D721Med (cell line): ENCODE results near the gene NUP160.

Source experiments
- DNase-seq: peaks from one replicate; pipeline ENCODE4 v3.0.0; 2011; ENCODE audit warnings: low spot score; ENCODE audit not compliant: insufficient read length
- FAIRE-seq: peaks from 2 replicates; lab custom pipeline; 2011; peaks lifted over from hg19 to GRCh38; lab: Jason Lieb, UNC
- TF ChIP-seq, protein P1 (sequence below): IDR thresholded peaks from 2 replicates; pipeline ENCODE4 v1.5.1; 2012; ENCODE audit warnings: mild to moderate bottlenecking, control low read depth; ENCODE audit not compliant: insufficient read depth; ENCODE audit errors: missing control alignments

The NUP160 gene

GRCh38 chr11:47864901-47865300 is 16.8 kb upstream of the NUP160 start:
- TF ChIP-seq, protein P1, sequence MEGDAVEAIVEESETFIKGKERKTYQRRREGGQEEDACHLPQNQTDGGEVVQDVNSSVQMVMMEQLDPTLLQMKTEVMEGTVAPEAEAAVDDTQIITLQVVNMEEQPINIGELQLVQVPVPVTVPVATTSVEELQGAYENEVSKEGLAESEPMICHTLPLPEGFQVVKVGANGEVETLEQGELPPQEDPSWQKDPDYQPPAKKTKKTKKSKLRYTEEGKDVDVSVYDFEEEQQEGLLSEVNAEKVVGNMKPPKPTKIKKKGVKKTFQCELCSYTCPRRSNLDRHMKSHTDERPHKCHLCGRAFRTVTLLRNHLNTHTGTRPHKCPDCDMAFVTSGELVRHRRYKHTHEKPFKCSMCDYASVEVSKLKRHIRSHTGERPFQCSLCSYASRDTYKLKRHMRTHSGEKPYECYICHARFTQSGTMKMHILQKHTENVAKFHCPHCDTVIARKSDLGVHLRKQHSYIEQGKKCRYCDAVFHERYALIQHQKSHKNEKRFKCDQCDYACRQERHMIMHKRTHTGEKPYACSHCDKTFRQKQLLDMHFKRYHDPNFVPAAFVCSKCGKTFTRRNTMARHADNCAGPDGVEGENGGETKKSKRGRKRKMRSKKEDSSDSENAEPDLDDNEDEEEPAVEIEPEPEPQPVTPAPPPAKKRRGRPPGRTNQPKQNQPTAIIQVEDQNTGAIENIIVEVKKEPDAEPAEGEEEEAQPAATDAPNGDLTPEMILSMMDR: no peak
- FAIRE-seq (no peak), DNase-seq (no peak)

GRCh38 chr11:47863898-47864430 is 15.8 kb upstream of the NUP160 start:
- TF ChIP-seq, protein P1: no peak
- DNase-seq (no peak), FAIRE-seq (no peak)

- no peak for DNase-seq
- TF ChIP-seq, protein P1: no peak
- FAIRE-seq: no peak
Observed at GRCh38 chr11:47863189-47863897, 15.2 kb upstream of the NUP160 start.

DNA sequence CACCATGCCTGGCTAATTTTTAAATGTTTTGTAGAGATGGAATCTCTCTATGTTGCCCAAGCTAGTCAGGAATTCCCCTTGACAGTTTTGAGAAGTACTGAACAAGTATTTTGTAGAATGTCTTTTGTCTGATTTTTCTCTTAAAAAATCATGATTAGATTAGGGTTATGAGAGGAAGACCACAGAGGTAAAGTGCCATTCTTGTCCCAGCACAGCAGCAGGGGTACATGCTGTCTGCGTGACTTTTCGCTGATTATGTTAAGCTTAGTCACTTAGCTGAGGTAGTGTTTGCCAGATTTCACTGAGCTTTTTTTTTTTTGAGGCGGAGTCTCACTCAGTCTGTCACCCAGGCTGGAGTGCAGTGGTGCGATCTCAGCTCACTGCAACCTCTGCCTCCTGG is 13.6 kb upstream of the NUP160 start:
- FAIRE-seq (no peak), DNase-seq (no peak)
- TF ChIP-seq, protein P1: no peak

GRCh38 chr11:47860536-47860935 is 12.4 kb upstream of the NUP160 start:
- TF ChIP-seq, protein P1: no peak
- FAIRE-seq (no peak), DNase-seq (no peak)

GRCh38 chr11:47857892-47858543 is 9.9 kb upstream of the NUP160 start:
- DNase-seq: no peak
- TF ChIP-seq, protein P1: no peak
- no peak for FAIRE-seq

- no peak for FAIRE-seq
- DNase-seq: no peak
- TF ChIP-seq, protein P1: no peak
Observed at GRCh38 chr11:47857485-47857884, 9.3 kb upstream of the NUP160 start.
